HT1080 (cell line): ENCODE measurements around the gene CLEC16A. TPM values are rescaled to one million over a fixed set of nuclear protein-coding genes. Genes with fewer than 3 reads are reported as not detected.
"Not testable (repeated sequence)": the region's sequence is repeated elsewhere in the genome, so short reads cannot be mapped to it uniquely, and the experiment has no call there.

Experiments
- DNase-seq: peaks from one replicate; pipeline ENCODE4 v3.0.0-alpha.2; 2015; ENCODE audit warnings: low read depth
- total RNA-seq: library from RNA; depleted of rRNA; stranded (reverse); fragments of >200 nt; shearing (Covaris generic); gene quantifications from 2 replicates; pipeline ENCODE4 v1.2.3, GENCODE V29; 2014

CLEC16A gene
- total RNA-seq, 1 experiment from 2014 or later, result 12.9 TPM

GRCh38 chr16:10925285-10925684, 19.1 kb upstream of the CLEC16A start:
- DNase-seq, result not testable (repeated sequence)

GRCh38 chr16:10926094-10926493, 18.3 kb upstream of the CLEC16A start:
- no peak for DNase-seq

DNA sequence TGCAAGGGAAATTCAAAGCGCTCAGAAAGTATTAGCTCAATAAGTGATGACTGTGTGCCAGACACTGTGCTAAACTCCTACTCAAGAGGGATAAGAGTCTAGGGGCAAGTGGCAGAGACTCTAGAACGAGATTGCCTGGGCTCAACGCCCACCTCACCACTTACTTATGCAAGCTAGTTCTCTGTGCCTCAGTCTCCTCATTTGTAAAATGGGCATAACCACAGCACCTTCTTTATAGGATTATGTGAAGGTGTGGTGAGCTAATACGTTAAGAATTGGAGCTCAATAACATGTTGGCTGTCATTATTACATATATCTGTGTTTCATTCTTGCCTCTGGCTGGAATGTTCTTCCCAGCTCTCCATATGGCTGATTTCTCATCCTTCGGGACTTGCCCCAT, 17.5 kb upstream of the CLEC16A start:
- DNase-seq, result no peak

DNA sequence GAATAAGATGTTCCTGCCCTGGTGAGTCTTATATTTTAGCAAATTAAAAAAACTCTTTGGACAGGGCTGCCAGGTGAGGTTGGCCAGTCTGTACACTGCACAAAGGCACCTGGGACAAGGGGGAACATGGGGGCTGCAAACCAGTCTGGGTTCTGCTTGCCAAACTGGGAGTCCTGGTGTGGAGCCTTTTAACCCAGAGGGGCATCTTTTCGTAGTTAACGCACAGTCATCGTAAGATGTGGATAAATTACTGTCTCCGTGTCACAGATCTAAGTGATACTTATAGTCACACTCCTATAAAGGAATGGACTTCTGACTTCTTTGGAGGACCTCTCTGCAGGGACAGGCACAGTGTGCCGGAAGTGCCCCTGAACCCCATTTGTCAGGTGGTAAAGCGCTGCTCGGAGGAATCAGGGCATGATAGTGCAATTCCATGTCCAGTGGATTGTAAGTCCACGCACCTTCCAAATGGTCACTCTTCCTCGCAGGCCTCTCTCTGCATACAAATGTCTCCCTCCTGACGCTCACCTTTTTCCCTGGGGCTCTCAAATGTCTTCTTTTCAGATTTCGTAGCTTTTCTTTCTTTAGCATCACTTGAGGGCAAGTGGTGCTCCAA, 16.8 kb upstream of the CLEC16A start:
- no peak for DNase-seq

GRCh38 chr16:10929097-10929496, 15.3 kb upstream of the CLEC16A start:
- DNase-seq, result not testable (repeated sequence)

DNA sequence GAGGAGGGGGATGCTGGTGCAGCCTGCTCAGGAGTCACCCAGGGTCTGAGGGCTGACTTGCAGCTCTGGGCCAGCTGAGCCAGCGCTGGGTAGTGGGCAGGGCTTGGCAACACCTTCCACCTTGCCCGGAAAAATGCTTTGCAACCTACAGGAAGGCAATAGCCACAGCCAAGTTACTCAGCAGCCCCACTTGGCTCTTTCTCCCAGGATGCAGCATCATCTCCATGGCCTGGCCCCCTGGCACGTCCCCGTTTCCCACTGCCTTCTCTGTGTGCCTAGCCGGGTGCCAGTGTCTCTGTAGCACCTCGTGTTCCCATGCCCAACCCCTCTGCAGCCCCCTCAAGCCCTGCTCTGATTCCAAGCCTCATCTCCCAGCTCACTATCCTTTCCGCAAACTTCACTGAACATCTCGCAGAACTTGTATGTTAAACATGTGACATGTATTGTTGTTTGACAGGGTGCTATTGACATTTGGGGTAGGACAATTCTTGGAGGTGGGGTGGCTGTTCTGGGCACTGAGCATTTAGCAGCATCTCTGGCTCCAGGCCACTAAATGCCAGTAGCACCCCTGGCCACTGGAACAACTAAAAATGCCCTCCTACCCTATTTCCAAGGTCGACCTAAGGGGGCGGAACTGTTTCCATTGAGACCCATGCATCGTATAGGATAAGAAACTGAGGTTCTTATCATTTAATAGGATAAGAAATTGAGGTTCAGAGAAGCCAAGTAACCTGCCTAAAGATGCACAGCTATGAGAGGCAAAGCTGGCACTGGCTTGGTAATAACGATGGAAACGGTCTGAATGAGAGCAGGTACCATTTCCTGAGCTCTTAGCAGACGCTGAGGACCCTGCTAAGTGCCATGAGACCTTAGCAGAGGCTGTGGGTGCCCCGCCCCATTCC, 14.3 kb upstream of the CLEC16A start:
- DNase-seq, result peak; percentile 50

- DNase-seq, result no peak
These were observed 13.6 kb upstream of the CLEC16A start for GRCh38 chr16:10930755-10931093.

GRCh38 chr16:10931134-10931533, 13.2 kb upstream of the CLEC16A start:
- no peak for DNase-seq

DNA sequence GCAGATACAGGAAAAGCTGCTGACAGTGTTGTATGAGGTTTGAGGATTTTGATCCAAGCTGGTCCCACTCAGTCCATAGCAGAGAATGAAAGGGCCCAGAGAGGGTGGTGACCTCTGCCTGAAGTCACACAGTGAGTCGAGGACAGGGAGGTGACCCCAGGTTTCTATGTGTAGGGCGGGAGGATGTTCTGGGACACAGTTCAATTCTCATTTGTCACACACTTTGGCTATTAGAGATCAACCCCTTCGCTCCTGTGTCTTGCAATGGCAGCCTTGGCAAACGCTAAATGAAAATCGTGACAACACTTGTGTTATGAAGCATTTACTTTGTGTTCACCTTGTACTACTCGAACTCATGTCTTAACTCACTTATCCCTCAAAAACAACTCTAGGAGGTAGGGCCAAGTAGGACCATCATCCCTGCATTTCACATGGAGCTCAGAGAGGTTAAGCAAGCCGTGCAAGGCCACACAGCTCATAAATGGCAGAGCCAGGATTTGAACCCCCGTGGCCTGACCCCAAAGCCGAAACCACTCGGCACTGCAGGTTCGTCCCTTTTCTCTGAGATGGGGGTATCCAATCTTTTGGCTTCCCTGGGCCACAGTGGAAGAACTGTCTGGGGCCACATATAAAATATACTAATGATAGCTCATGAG, 12.3 kb upstream of the CLEC16A start:
- no peak for DNase-seq

- DNase-seq, result no peak
These were observed 11.2 kb upstream of the CLEC16A start for GRCh38 chr16:10932959-10933710.

DNA sequence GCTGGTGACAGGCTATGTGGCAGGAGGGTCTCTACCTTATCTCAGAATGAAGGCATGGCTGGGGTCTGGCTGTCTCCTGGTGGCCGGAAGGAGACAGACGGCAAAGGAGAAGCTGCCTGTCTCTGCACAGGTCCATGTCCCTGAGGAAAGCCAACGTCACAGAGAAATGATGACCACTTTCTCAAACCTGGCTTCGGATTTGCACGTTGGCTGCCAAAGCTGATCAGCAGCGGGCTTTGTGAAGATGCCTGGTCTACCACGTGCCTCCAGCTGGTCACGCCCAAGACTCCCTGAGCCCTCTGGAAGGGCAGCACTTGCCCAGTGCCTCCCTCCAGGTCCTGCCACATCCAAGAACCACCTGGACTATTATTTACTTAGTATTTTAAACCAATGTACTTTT, 10.5 kb upstream of the CLEC16A start:
- DNase-seq, result no peak

GRCh38 chr16:10934325-10935107, 9.8 kb upstream of the CLEC16A start:
- no peak for DNase-seq

GRCh38 chr16:10935226-10935915, 9.0 kb upstream of the CLEC16A start:
- no peak for DNase-seq

GRCh38 chr16:10936272-10936984, 7.9 kb upstream of the CLEC16A start:
- no peak for DNase-seq

DNA sequence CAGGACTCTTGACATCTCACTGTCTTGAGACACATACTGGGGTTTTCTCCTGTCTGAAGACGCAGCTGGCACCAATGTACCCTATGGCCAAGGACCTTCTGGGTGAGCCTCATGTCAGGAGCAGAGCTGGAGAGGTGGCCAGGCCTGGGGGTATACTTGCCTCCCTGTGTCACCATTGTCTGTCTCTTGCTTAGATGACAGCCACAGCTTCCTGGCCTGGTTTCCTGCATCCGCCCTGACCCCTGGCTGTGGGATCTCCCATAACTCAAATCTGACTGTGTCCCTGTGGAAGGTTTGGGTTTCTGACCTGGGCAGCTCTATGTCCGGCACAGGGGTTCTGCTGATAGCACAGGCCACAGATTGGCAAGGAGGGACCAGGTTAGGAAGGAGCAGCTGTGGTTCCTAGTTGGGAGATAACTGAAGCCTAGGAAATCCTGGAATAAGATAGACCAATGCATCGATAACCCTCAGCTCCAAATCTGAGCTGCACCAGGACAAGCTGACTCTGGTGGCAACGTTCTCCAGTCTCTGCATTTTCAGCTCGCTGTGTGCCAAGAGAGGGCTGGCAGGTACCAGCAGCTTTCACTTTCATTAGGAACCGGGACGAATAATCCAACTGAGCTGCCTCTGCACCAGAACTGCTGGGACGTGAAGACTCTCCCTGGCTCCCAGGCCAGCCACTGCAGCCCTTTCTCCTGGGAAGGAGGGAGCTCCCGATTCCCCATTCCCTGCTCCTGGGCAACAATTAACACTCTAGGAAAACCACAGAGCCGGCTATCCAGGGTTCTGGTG, 7.1 kb upstream of the CLEC16A start:
- DNase-seq, result no peak

GRCh38 chr16:10938321-10938720, 6.0 kb upstream of the CLEC16A start:
- DNase-seq, result no peak

- no peak for DNase-seq
These were observed 5.3 kb upstream of the CLEC16A start for GRCh38 chr16:10938796-10939648.
